WTC11 (cell line): ENCODE results near the gene EGF. TPM values are rescaled to one million over a fixed set of nuclear protein-coding genes. Genes with fewer than 3 reads are reported as not detected.

Source experiments
- ATAC-seq: fragments of 200-7000 bp; cut with Tn5 transposase; 2 replicates; pipeline ENCODE4 v1.10.0; 2021; ENCODE audit warnings: mild to moderate bottlenecking, moderate library complexity
- CTCF ChIA-PET: fragments of 300-600 bp; sonication (Branson Sonifier 250); formaldehyde crosslinking; loops from one replicate; lab custom pipeline; 2021; ENCODE audit warnings: antibody characterized with exemption; lab: Charles Lee
- POLR2A ChIA-PET: fragments of 350-600 bp; sonication (Branson Sonifier 250); formaldehyde crosslinking; loops from one replicate; lab custom pipeline; 2021; ENCODE audit warnings: antibody characterized with exemption; lab: Charles Lee
- DNase-seq: peaks from one replicate; pipeline ENCODE4 v3.0.0; 2021; ENCODE audit warnings: low spot score
- H3K27ac Mint-ChIP-seq: 2 replicates; pipeline ENCODE4 v1.8.0; 2021; ENCODE audit warnings: mixed read lengths
- H3K27me3 Mint-ChIP-seq: 2 replicates; pipeline ENCODE4 v1.8.0; 2021; ENCODE audit warnings: low read depth, mild to moderate bottlenecking, moderate library complexity, mixed read lengths
- H3K36me3 Mint-ChIP-seq: 2 replicates; pipeline ENCODE4 v1.8.0; 2021; ENCODE audit warnings: mixed read lengths
- H3K4me1 Mint-ChIP-seq: 2 replicates; pipeline ENCODE4 v1.8.0; 2022; ENCODE audit warnings: mixed read lengths
- H3K4me3 Mint-ChIP-seq: 2 replicates; pipeline ENCODE4 v1.8.0; 2021; ENCODE audit warnings: mild to moderate bottlenecking, moderate library complexity, mixed read lengths
- H3K9me3 Mint-ChIP-seq: 2 replicates; pipeline ENCODE4 v1.8.0; 2021; ENCODE audit warnings: mixed read lengths
- CREB1 ChIP-seq: sonication (generic); formaldehyde crosslinking; IDR thresholded peaks from 2 replicates; pipeline ENCODE4 v1.8.0; 2023; ENCODE audit warnings: mild to moderate bottlenecking, missing genetic modification reagents
- EMX1 ChIP-seq: fragments of 250-450 bp; sonication (Bioruptor Pico); IDR thresholded peaks from 2 replicates; pipeline ENCODE4 v1.8.0; 2021; ENCODE audit warnings: mild to moderate bottlenecking
- ESRRA ChIP-seq: sonication (generic); formaldehyde crosslinking; IDR thresholded peaks from 2 replicates; pipeline ENCODE4 v1.8.1; 2022; ENCODE audit warnings: mild to moderate bottlenecking, missing genetic modification reagents, borderline replicate concordance
- IRF2 ChIP-seq: sonication (generic); formaldehyde crosslinking; IDR thresholded peaks from 2 replicates; pipeline ENCODE4 v1.8.0; 2022; ENCODE audit warnings: low read depth, missing genetic modification reagents, borderline replicate concordance
- MXD4 ChIP-seq: fragments of 250-450 bp; sonication (Bioruptor Pico); IDR thresholded peaks from 2 replicates; pipeline ENCODE4 v1.8.0; 2021; ENCODE audit warnings: mild to moderate bottlenecking, moderate library complexity, borderline replicate concordance
- NR2C2 ChIP-seq: sonication (generic); formaldehyde crosslinking; IDR thresholded peaks from 2 replicates; pipeline ENCODE4 v1.8.0; 2022; ENCODE audit warnings: mild to moderate bottlenecking, missing genetic modification reagents
- TCF7 ChIP-seq: sonication (generic); formaldehyde crosslinking; IDR thresholded peaks from 2 replicates; pipeline ENCODE4 v1.8.0; 2022; ENCODE audit warnings: mild to moderate bottlenecking, low read depth, missing genetic modification reagents, moderate library complexity
- TP53 ChIP-seq: sonication (generic); formaldehyde crosslinking; IDR thresholded peaks from 2 replicates; pipeline ENCODE4 v1.8.1; 2023; ENCODE audit warnings: mild to moderate bottlenecking, missing genetic modification reagents
- ZNF396 ChIP-seq: fragments of 250-450 bp; sonication (Bioruptor Pico); IDR thresholded peaks from 2 replicates; pipeline ENCODE4 v1.8.0; 2021; ENCODE audit warnings: mild to moderate bottlenecking, moderate library complexity, borderline replicate concordance
- total RNA-seq: library from RNA; stranded (reverse); gene quantifications from 3 replicates; pipeline ENCODE4 v1.2.3, GENCODE V29; 2021
- TF ChIP-seq, protein P1 (sequence below): sonication (generic); formaldehyde crosslinking; IDR thresholded peaks from 2 replicates; pipeline ENCODE4 v1.8.1; 2022; ENCODE audit warnings: low read depth, missing genetic modification reagents, borderline replicate concordance
- TF ChIP-seq, protein P2 (sequence below): sonication (generic); formaldehyde crosslinking; IDR thresholded peaks from 2 replicates; pipeline ENCODE4 v1.8.1; 2023; ENCODE audit warnings: mild to moderate bottlenecking, missing genetic modification reagents, borderline replicate concordance
- TF ChIP-seq, protein P3 (sequence below): sonication (generic); formaldehyde crosslinking; IDR thresholded peaks from 2 replicates; pipeline ENCODE4 v1.8.1; 2022; ENCODE audit warnings: mild to moderate bottlenecking, moderate library complexity, missing genetic modification reagents
- TF ChIP-seq, protein P4 (sequence below): sonication (generic); formaldehyde crosslinking; conservative IDR thresholded peaks from 2 replicates; pipeline ENCODE4 v1.8.1; 2022; ENCODE audit warnings: mild to moderate bottlenecking, missing genetic modification reagents

Gene EGF
- total RNA-seq, 1 experiment from 2014 or later = 2.5 TPM

DNA sequence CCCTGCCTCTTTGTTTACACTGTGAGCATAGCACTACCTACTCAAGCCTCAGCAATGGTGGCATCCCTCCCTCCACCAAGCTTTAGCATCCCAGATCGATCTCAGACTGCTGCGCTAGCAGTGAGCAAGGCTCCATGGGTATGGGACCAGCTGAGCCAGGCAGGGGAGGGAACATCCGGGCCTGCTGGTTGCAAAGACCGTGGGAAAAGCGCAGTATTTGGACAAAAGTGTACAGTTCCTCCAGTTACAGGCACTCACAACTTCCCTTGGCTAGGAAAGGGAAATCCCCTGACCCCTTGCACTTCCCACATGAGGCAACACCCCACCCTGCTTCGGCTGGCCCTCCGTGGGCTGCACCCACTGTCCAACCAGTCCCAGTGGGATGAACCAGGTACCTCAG lies 26.5 kb downstream of the EGF start:
- Mint-ChIP-seq H3K4me1 (no peaks in the 10 kb centered on the region), H3K4me3 (no peak overlapping the region), H3K27me3 (no peaks in the 10 kb centered on the region; the same call in 1 of the 2 replicates), H3K27ac (no peak overlapping the region), H3K9me3 (peaks cover 10% of the 10 kb centered on the region), H3K36me3 (no peaks in the 10 kb centered on the region)
- DNase-seq (no peak), ATAC-seq (no peak)
- POLR2A ChIA-PET = no interaction called here
- CTCF ChIA-PET = no interaction called here
- TF ChIP-seq ZNF396 = no peak
- TF ChIP-seq NR2C2 (CRISPR knock-in tag) = no peak
- TF ChIP-seq, protein P1, sequence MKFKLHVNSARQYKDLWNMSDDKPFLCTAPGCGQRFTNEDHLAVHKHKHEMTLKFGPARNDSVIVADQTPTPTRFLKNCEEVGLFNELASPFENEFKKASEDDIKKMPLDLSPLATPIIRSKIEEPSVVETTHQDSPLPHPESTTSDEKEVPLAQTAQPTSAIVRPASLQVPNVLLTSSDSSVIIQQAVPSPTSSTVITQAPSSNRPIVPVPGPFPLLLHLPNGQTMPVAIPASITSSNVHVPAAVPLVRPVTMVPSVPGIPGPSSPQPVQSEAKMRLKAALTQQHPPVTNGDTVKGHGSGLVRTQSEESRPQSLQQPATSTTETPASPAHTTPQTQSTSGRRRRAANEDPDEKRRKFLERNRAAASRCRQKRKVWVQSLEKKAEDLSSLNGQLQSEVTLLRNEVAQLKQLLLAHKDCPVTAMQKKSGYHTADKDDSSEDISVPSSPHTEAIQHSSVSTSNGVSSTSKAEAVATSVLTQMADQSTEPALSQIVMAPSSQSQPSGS (CRISPR knock-in tag) = no peak
- no peak for TF ChIP-seq TCF7 (CRISPR knock-in tag)
- TF ChIP-seq, protein P2, sequence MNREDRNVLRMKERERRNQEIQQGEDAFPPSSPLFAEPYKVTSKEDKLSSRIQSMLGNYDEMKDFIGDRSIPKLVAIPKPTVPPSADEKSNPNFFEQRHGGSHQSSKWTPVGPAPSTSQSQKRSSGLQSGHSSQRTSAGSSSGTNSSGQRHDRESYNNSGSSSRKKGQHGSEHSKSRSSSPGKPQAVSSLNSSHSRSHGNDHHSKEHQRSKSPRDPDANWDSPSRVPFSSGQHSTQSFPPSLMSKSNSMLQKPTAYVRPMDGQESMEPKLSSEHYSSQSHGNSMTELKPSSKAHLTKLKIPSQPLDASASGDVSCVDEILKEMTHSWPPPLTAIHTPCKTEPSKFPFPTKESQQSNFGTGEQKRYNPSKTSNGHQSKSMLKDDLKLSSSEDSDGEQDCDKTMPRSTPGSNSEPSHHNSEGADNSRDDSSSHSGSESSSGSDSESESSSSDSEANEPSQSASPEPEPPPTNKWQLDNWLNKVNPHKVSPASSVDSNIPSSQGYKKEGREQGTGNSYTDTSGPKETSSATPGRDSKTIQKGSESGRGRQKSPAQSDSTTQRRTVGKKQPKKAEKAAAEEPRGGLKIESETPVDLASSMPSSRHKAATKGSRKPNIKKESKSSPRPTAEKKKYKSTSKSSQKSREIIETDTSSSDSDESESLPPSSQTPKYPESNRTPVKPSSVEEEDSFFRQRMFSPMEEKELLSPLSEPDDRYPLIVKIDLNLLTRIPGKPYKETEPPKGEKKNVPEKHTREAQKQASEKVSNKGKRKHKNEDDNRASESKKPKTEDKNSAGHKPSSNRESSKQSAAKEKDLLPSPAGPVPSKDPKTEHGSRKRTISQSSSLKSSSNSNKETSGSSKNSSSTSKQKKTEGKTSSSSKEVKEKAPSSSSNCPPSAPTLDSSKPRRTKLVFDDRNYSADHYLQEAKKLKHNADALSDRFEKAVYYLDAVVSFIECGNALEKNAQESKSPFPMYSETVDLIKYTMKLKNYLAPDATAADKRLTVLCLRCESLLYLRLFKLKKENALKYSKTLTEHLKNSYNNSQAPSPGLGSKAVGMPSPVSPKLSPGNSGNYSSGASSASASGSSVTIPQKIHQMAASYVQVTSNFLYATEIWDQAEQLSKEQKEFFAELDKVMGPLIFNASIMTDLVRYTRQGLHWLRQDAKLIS = no peak
- TF ChIP-seq TP53 = no peak

DNA sequence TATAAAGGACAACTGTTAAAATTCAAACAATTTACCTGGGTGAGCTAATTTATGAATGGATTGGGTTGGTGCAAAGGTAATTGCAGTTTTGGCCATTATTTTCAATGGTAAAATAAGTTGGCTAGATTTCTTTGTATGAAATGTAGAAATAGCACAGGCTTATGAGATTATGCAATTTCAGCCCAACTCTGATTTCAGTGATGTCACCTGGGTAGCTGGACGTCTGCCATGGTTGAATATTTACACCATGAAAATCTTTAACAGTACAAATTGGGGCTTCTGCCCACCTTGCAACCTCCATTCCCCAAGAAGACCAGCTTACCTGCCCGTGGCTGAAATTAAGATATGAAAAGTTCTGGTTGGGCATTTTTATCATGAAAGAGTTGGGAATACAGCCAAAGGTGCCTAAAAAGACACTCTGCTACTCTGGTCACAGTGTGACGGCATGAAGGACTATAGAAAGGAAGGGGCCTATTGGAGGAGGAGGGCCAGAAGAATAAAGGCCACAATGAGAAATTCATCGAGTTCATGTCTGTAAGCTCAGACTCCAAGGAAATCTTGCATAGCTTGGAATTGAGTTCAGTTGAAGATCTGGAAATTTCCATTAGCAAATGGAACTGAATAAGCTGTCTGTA lies 29.7 kb downstream of the EGF start:
- ATAC-seq (no peak), DNase-seq (no peak)
- Mint-ChIP-seq H3K4me1 (peaks cover 6% of the 10 kb centered on the region), H3K9me3 (peaks cover 3% of the 10 kb centered on the region; the same call in 1 of the 2 replicates), H3K27me3 (no peaks in the 10 kb centered on the region), H3K36me3 (no peaks in the 10 kb centered on the region), H3K4me3 (no peak overlapping the region), H3K27ac (no peak overlapping the region)
- no peak for TF ChIP-seq MXD4 (CRISPR knock-in tag)
- CTCF ChIA-PET = no interaction called here
- POLR2A ChIA-PET = no interaction called here

DNA sequence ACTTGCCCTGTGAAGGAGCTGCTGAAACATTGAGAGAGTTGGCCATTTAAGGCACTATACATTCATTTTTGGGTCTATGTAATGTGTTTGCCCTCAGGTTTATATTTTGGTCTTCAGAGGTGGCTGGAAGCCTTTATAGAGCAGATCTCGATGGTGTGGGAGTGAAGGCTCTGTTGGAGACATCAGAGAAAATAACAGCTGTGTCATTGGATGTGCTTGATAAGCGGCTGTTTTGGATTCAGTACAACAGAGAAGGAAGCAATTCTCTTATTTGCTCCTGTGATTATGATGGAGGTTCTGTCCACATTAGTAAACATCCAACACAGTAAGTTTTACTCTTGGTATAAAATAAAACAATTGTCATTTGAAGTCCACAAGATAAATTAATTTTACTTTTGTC lies 31.1 kb downstream of the EGF start:
- DNase-seq (no peak), ATAC-seq (no peak)
- Mint-ChIP-seq H3K27me3 (no peaks in the 10 kb centered on the region), H3K27ac (no peak overlapping the region), H3K36me3 (no peaks in the 10 kb centered on the region), H3K9me3 (peaks cover 3% of the 10 kb centered on the region; the same call in 1 of the 2 replicates), H3K4me3 (no peak overlapping the region), H3K4me1 (peaks cover 6% of the 10 kb centered on the region)
- ChIA-PET CTCF (no interaction called here), POLR2A (no interaction called here)
- no peak for TF ChIP-seq CREB1 (CRISPR knock-in tag)
- TF ChIP-seq, protein P2 = no peak

DNA sequence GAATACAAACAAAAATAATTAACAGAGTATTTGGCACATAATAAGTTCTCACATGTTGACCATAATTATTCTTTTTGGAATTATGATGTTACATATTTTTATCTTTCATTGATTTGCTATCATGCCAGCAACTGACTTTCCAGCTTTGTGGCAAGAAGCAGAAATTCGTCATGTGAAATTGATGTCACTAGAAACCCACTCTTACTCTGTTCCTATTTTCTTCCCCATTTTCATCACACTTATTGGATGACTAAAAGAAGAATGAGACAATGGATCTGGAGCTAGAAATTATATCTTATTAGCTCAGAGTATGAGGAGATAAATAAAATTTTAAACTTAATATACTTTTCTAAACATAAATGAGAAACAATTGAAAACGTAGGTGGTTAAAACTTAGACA lies 31.9 kb downstream of the EGF start:
- H3K27me3 Mint-ChIP-seq = no peaks in the 10 kb centered on the region
- peaks cover 6% of the 10 kb centered on the region for H3K4me1 Mint-ChIP-seq
- peaks cover 3% of the 10 kb centered on the region; the same call in 1 of the 2 replicates for H3K9me3 Mint-ChIP-seq
- ChIA-PET POLR2A (no interaction called here), CTCF (no interaction called here)
- H3K4me3 Mint-ChIP-seq = no peak overlapping the region
- DNase-seq (no peak), ATAC-seq (no peak)
- TF ChIP-seq, protein P3, sequence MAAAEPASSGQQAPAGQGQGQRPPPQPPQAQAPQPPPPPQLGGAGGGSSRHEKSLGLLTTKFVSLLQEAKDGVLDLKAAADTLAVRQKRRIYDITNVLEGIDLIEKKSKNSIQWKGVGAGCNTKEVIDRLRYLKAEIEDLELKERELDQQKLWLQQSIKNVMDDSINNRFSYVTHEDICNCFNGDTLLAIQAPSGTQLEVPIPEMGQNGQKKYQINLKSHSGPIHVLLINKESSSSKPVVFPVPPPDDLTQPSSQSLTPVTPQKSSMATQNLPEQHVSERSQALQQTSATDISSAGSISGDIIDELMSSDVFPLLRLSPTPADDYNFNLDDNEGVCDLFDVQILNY (CRISPR knock-in tag) = no peak
- TF ChIP-seq IRF2 (no peak), EMX1 (CRISPR knock-in tag) (no peak), ESRRA (CRISPR knock-in tag) (no peak)
- TF ChIP-seq, protein P4, sequence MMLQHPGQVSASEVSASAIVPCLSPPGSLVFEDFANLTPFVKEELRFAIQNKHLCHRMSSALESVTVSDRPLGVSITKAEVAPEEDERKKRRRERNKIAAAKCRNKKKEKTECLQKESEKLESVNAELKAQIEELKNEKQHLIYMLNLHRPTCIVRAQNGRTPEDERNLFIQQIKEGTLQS (CRISPR knock-in tag) = no peak
- no peaks in the 10 kb centered on the region for H3K36me3 Mint-ChIP-seq
- no peak overlapping the region for H3K27ac Mint-ChIP-seq
